CD4-positive, alpha-beta memory T cell (primary cell): Measurements from ENCODE around the gene SERGEF. TPM values are rescaled to one million over a fixed set of nuclear protein-coding genes. Genes with fewer than 3 reads are reported as not detected.

ENCODE experiments used
- CTCF ChIA-PET: fragments of 350-600 bp; sonication (Branson Sonifier 250); formaldehyde crosslinking; loops from one replicate; lab custom pipeline; 2021; ENCODE audit warnings: inconsistent platforms; ENCODE audit not compliant: partially characterized antibody; lab: Charles Lee
- POLR2A ChIA-PET: fragments of 350-600 bp; sonication (Branson Sonifier 250); formaldehyde crosslinking; loops from one replicate; lab custom pipeline; 2021; ENCODE audit not compliant: partially characterized antibody; lab: Charles Lee
- DNase-seq, 5 donors: peaks; one replicate each; pipeline versions ENCODE4 v3.0.0 to v3.0.0-alpha.2; 2020 to 2022; ENCODE audit warnings: mixed read lengths in 1 of 5
- H3K27ac ChIP-seq: one replicate; pipeline ENCODE4 v1.7.0; 2013; ENCODE audit warnings: low read depth, low read length
- H3K27me3 ChIP-seq: 2 replicates; pipeline ENCODE4 v1.7.0; 2013; ENCODE audit warnings: mild to moderate bottlenecking, low read length, moderate library complexity; ENCODE audit not compliant: insufficient read depth
- H3K36me3 ChIP-seq: 2 replicates; pipeline ENCODE4 v1.7.0; 2013; ENCODE audit warnings: mild to moderate bottlenecking, low read length, moderate library complexity; ENCODE audit not compliant: insufficient read depth
- H3K4me1 ChIP-seq: 2 replicates; pipeline ENCODE4 v1.7.0; 2013; ENCODE audit warnings: mild to moderate bottlenecking, low read length, moderate library complexity; ENCODE audit not compliant: insufficient read depth
- H3K4me3 ChIP-seq, 2 donors: one replicate each; pipeline ENCODE4 v1.7.0; 2013; ENCODE audit warnings: low read length in 2 of 2, mild to moderate bottlenecking in 1 of 2
- H3K9me3 ChIP-seq, 2 donors: one replicate each; pipeline ENCODE4 v1.7.0; 2013; ENCODE audit warnings: low read length in 2 of 2, control low read depth in 1 of 2; ENCODE audit not compliant: control insufficient read depth in 1 of 2
- H3K27ac Mint-ChIP-seq, 7 donors: one replicate each; pipeline ENCODE4 v1.8.0; 2020 to 2021; ENCODE audit warnings: mixed read lengths in 7 of 7, mild to moderate bottlenecking in 6 of 7, inconsistent platforms in 3 of 7, moderate library complexity in 3 of 7
- H3K27me3 Mint-ChIP-seq, 2 donors: one replicate each; pipeline ENCODE4 v1.8.0; 2020 to 2021; ENCODE audit warnings: mixed read lengths in 2 of 2
- H3K36me3 Mint-ChIP-seq, 2 donors: one replicate each; pipeline ENCODE4 v1.8.0; 2020 to 2021; ENCODE audit warnings: mixed read lengths in 2 of 2, inconsistent platforms in 1 of 2, mild to moderate bottlenecking in 1 of 2
- H3K4me1 Mint-ChIP-seq, 4 donors: one replicate each; pipeline ENCODE4 v1.8.0; 2020 to 2021; ENCODE audit warnings: mixed read lengths in 4 of 4, mild to moderate bottlenecking in 1 of 4
- H3K4me3 Mint-ChIP-seq, 8 donors: one replicate each; pipeline ENCODE4 v1.8.0; 2020 to 2021; ENCODE audit warnings: mixed read lengths in 8 of 8, mild to moderate bottlenecking in 7 of 8, moderate library complexity in 6 of 8, inconsistent platforms in 3 of 8
- H3K9me3 Mint-ChIP-seq, 8 donors: one replicate each; pipeline ENCODE4 v1.8.0; 2020 to 2021; ENCODE audit warnings: mixed read lengths in 8 of 8, mild to moderate bottlenecking in 5 of 8, inconsistent platforms in 3 of 8, moderate library complexity in 1 of 8
- intact Hi-C: fragments of 100-400 bp; cut with micrococcal nuclease; formaldehyde crosslinking; loops from one replicate; pipeline ENCODE4 v1.15.1; 2023
- polyA plus RNA-seq, 2 donors: library from polyadenylated mRNA; unstranded; fragments of 300-500 nt; fragmentation: Illumina TruSeq; gene quantifications; one replicate each; pipeline ENCODE4 v1.2.3, GENCODE V29; 2021
- total RNA-seq, 2 experiments: library from RNA; stranded (reverse); gene quantifications; one replicate each; pipeline ENCODE4 v1.2.3, GENCODE V29; 2021

The SERGEF gene
- total and polyA plus RNA-seq, 4 experiments from 2014 or later, result 46.2 to 82.7 (median 63.7) TPM

- no peak overlapping the region for H3K27ac ChIP-seq
- H3K4me3 Mint-ChIP-seq, result no peak overlapping the region
- no peak for DNase-seq
- ChIA-PET CTCF (interaction anchor here (0.8 to 1.5 kb wide), 2 partner anchors 13 to 15 kb away, joined by 3 read pairs; no protein-coding TSS in a partner anchor), POLR2A (no interaction called here)
- no peaks in the 10 kb centered on the region for H3K9me3 ChIP-seq
- peaks cover 14 to 34% of the 10 kb centered on the region in 2 donors for H3K27me3 Mint-ChIP-seq
- H3K4me1 ChIP-seq, result no peaks in the 10 kb centered on the region
- intact Hi-C loops, result no loop called here
- H3K4me3 ChIP-seq, result no peak overlapping the region
- H3K27me3 ChIP-seq, result no peaks in the 10 kb centered on the region
- no peaks in the 10 kb centered on the region for H3K36me3 ChIP-seq
- no peaks in the 10 kb centered on the region for H3K4me1 Mint-ChIP-seq
- H3K36me3 Mint-ChIP-seq, result no peaks in the 10 kb centered on the region
- H3K9me3 Mint-ChIP-seq, result no peaks in the 10 kb centered on the region
- peak overlapping the region in 1 of 7 donors; percentile 69 for H3K27ac Mint-ChIP-seq
These were observed 266.8 kb downstream of the SERGEF start for GRCh38 chr11:17746096-17746495.

- H3K36me3 Mint-ChIP-seq, result no peaks in the 10 kb centered on the region
- DNase-seq, result no peak
These were observed 267.6 kb downstream of the SERGEF start for GRCh38 chr11:17745023-17745772.

GRCh38 chr11:17744151-17744940 is 268.5 kb downstream of the SERGEF start:
- Histone ChIP-seq H3K4me1 (no peaks in the 10 kb centered on the region), H3K27me3 (no peaks in the 10 kb centered on the region), H3K36me3 (no peaks in the 10 kb centered on the region), H3K9me3 (no peaks in the 10 kb centered on the region), H3K27ac (no peak overlapping the region), H3K4me3 (no peak overlapping the region)
- H3K4me1 Mint-ChIP-seq, result no peaks in the 10 kb centered on the region
- POLR2A ChIA-PET, result no interaction called here
- no peak for DNase-seq
- intact Hi-C loops, result no loop called here
- no peak overlapping the region for H3K27ac Mint-ChIP-seq
- H3K36me3 Mint-ChIP-seq, result no peaks in the 10 kb centered on the region
- H3K4me3 Mint-ChIP-seq, result no peak overlapping the region
- H3K9me3 Mint-ChIP-seq, result no peaks in the 10 kb centered on the region
- peaks cover 13 to 32% of the 10 kb centered on the region in 2 donors for H3K27me3 Mint-ChIP-seq
- CTCF ChIA-PET, result interaction anchor here (6.0 kb wide), 1 partner anchor 12 kb away, joined by 25 read pairs; no protein-coding TSS in a partner anchor

More at GRCh38 chr11:17745023-17745772, 267.6 kb downstream of the SERGEF start:
- no peaks in the 10 kb centered on the region for H3K36me3 ChIP-seq
- intact Hi-C loops, result no loop called here
- no peaks in the 10 kb centered on the region for H3K27me3 ChIP-seq
- H3K4me1 Mint-ChIP-seq, result no peaks in the 10 kb centered on the region
- H3K27ac ChIP-seq, result no peak overlapping the region
- ChIA-PET POLR2A (no interaction called here), CTCF (interaction anchor here (1.5 to 6.0 kb wide), 2 partner anchors 12 to 13 kb away, joined by 3 to 25 read pairs; no protein-coding TSS in a partner anchor)
- no peak overlapping the region for H3K4me3 Mint-ChIP-seq
- no peaks in the 10 kb centered on the region for H3K4me1 ChIP-seq
- no peaks in the 10 kb centered on the region for H3K9me3 Mint-ChIP-seq
- H3K27ac Mint-ChIP-seq, result peak overlapping the region in 1 of 7 donors; percentile 60
- no peak overlapping the region for H3K4me3 ChIP-seq
- H3K27me3 Mint-ChIP-seq, result peaks cover 12 to 32% of the 10 kb centered on the region in 2 donors
- H3K9me3 ChIP-seq, result no peaks in the 10 kb centered on the region

DNA sequence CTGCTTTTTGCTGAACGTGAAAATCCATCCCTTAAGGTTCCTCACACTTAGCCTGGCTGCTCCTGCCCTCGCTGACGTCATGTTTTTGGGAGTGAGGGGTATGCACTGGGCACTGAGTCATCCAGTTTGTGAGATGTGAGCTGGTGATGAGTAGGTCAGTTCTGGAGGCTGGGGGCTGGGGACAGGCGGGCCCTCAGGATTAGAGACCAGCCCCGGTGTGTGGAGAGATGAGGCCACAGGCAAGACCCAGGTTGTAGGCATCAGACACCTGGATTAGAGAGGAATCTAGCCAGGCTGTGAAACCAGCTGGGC is 269.1 kb downstream of the SERGEF start:
- no peaks in the 10 kb centered on the region for H3K4me1 Mint-ChIP-seq
- ChIA-PET CTCF (interaction anchor here (6.0 kb wide), 1 partner anchor 12 kb away, joined by 25 read pairs; no protein-coding TSS in a partner anchor), POLR2A (no interaction called here)
- Histone ChIP-seq H3K9me3 (no peaks in the 10 kb centered on the region), H3K27me3 (no peaks in the 10 kb centered on the region), H3K4me3 (no peak overlapping the region), H3K27ac (no peak overlapping the region), H3K4me1 (no peaks in the 10 kb centered on the region), H3K36me3 (no peaks in the 10 kb centered on the region)
- peaks cover 13 to 32% of the 10 kb centered on the region in 2 donors for H3K27me3 Mint-ChIP-seq
- intact Hi-C loops, result no loop called here
- no peaks in the 10 kb centered on the region for H3K9me3 Mint-ChIP-seq
- no peak overlapping the region for H3K4me3 Mint-ChIP-seq
- H3K27ac Mint-ChIP-seq, result no peak overlapping the region
- H3K36me3 Mint-ChIP-seq, result no peaks in the 10 kb centered on the region
- no peak for DNase-seq

DNA sequence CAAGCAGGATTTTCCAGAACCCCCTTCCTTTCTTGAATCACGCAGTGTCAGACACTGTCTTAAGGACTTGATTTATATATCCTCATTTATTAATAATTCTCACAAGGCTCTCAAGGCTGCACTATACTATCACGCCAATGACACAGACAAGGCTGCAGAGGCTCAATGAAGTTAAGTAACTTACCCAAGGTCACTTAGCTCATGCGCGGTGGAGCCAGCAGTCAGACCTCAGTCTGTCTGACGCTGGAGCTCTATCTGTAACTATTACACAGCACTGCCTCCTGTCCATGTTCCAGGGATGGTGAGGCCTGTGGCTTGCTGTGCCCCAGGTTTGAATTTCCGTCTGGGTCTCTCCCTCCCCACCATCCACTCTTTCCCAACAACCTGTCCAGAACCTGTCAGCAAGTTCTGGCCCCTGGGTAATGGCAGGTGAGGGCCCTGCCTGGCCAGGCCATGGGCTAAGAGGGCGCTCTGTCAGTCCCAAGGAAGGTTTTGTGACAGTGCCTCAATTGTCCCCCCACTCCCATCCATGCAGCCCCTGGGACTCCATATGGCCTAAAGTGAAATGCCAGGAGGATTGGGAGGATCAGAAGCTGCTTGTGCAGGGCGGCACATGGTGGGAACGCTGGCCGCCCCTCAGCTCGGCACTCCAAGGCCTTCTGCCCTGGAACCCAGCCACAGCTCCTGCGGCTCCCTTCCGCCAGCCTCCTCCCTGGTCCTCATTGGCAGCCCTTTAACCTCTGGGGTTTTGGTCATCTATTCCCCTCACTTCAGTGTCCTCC is 269.6 kb downstream of the SERGEF start:
- Mint-ChIP-seq H3K4me3 (no peak overlapping the region), H3K27ac (no peak overlapping the region), H3K4me1 (no peaks in the 10 kb centered on the region), H3K9me3 (no peaks in the 10 kb centered on the region), H3K27me3 (peaks cover 13 to 32% of the 10 kb centered on the region in 2 donors), H3K36me3 (no peaks in the 10 kb centered on the region)
- POLR2A ChIA-PET, result no interaction called here
- no peaks in the 10 kb centered on the region for H3K9me3 ChIP-seq
- no peak for DNase-seq
- intact Hi-C loops, result no loop called here
- H3K27ac ChIP-seq, result no peak overlapping the region
- no peaks in the 10 kb centered on the region for H3K27me3 ChIP-seq
- CTCF ChIA-PET, result interaction anchor here (6.0 kb wide), 1 partner anchor 11 kb away, joined by 25 read pairs; no protein-coding TSS in a partner anchor
- H3K4me3 ChIP-seq, result no peak overlapping the region
- H3K36me3 ChIP-seq, result no peaks in the 10 kb centered on the region
- no peaks in the 10 kb centered on the region for H3K4me1 ChIP-seq

DNA sequence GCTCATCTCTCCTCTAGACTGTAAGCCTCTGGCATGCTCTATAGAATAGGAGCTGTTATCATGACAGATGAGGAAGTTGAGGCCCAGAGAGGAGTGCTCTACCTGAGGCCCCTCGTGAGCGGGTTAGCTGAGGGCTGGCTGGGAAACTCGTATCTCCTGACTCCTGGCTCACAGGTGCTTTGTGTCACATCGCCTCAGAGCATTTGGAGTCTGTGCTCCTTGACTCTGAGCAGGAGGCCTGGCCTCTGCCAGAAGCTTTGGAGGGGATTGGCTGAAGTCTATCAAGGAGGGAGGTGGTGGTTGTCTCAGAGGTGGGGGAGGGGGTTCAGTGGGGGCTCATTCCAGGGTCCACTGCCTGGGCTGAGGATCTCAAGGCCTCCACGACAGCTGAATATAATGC is 270.8 kb downstream of the SERGEF start:
- POLR2A ChIA-PET, result no interaction called here
- intact Hi-C loops, result no loop called here
- Histone ChIP-seq H3K9me3 (no peaks in the 10 kb centered on the region), H3K4me3 (no peak overlapping the region), H3K27ac (no peak overlapping the region), H3K4me1 (no peaks in the 10 kb centered on the region), H3K36me3 (no peaks in the 10 kb centered on the region), H3K27me3 (peaks cover 5% of the 10 kb centered on the region)
- no peak for DNase-seq
- Mint-ChIP-seq H3K4me3 (no peak overlapping the region), H3K36me3 (no peaks in the 10 kb centered on the region), H3K9me3 (peaks cover 0 to 2% (median 0%) of the 10 kb centered on the region in 8 donors), H3K27ac (no peak overlapping the region), H3K27me3 (peaks cover 15 to 28% of the 10 kb centered on the region in 2 donors), H3K4me1 (no peaks in the 10 kb centered on the region)
- CTCF ChIA-PET, result interaction anchor here (1.0 to 6.0 kb wide), 2 partner anchors 10 kb away, joined by 3 to 25 read pairs; no protein-coding TSS in a partner anchor
